Right lobe of liver (tissue), 4 donors: ENCODE data around the gene PHB1.

Experiments
- CTCF ChIP-seq, 4 donors: fragments of 200-600 bp in 3 of 4; fragments of 450-650 bp in 1 of 4; IDR thresholded peaks; one replicate each; pipeline versions ENCODE4 v1.5.1 to v1.8.0; 2016 to 2022; ENCODE audit warnings: antibody characterized with exemption in 4 of 4, mild to moderate bottlenecking in 2 of 4
- POLR2A ChIP-seq: fragments of 450-650 bp; IDR thresholded peaks from one replicate; pipeline ENCODE4 v1.6.1; 2017; ENCODE audit warnings: antibody characterized with exemption, mild to moderate bottlenecking
- donor health status: DM: no; HTN: no; CAD: no.
- donor health status: DM: no; HTN: no; CAD: no.
- donor health status: DM: no; HTN: yes; CAD: no.

DNA sequence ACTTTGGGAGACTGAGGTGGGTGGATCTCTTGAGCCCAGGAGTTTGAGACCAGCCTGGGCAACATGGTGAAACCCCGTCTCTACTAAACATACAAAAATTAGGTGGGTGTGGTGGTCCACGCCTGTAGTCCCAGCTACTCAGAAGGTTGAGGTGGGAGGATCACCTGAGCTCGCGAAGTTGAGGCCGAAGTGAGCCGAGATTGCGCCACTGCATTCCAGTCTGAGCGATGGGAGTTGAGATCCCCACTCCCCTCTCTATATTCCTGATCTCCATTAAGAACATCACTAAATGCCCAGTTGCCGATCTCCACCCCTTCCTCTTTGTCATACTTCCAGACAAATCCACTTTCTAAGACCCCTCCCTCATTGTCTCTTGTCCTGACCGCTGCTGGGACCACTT is 28.3 kb downstream of the PHB1 start:
- TF ChIP-seq CTCF (IDR thresholded peaks at IDR 0.05) (no peak), POLR2A (no peak)
